Endothelial cell of umbilical vein (primary cell): ENCODE data around the gene ZNF850.

ENCODE experiments used
- CTCF ChIP-seq, 2 donors: IDR thresholded peaks; 1 replicate in 1 of 2; 2 replicates in 1 of 2; pipeline ENCODE4 v1.5.1; 2011; ENCODE audit warnings: low read length in 2 of 2, mild to moderate bottlenecking in 2 of 2, moderate library complexity in 2 of 2, control low read depth in 1 of 2, inconsistent platforms in 1 of 2, low read depth in 1 of 2; ENCODE audit not compliant: insufficient read depth in 1 of 2; ENCODE audit errors: extremely low read depth in 1 of 2
- MAX ChIP-seq: IDR thresholded peaks from 2 replicates; pipeline ENCODE4 v1.6.1; 2011; ENCODE audit not compliant: insufficient read depth, insufficient read length
- MYC ChIP-seq: IDR thresholded peaks from one replicate; pipeline ENCODE4 v1.6.1; 2011; ENCODE audit warnings: mild to moderate bottlenecking, low read depth, low read length
- POLR2A ChIP-seq: IDR thresholded peaks from 2 replicates; pipeline ENCODE4 v1.6.1; 2012; ENCODE audit warnings: low read depth, mild to moderate bottlenecking, control low read depth, low read length

GRCh38 chr19:36719687-36720556 is 52.7 kb downstream of the ZNF850 start:
- TF ChIP-seq CTCF (IDR thresholded peaks at IDR 0.05; ENCODE audit: extremely low read depth in 1 of 2, insufficient read depth in 1 of 2, low read depth in 1 of 2, low read length in 2 of 2) (no peak), MYC (no peak), MAX (no peak), POLR2A (no peak)
